Suprapubic skin (tissue), 3 donors: ENCODE measurements around the gene LMOD3.

Experiments
- CTCF ChIP-seq, 2 donors: fragments of 200-600 bp in 1 of 2; fragments of 450-650 bp in 1 of 2; sonication (generic) in 1 of 2; IDR thresholded peaks; one replicate each; pipeline ENCODE4 v1.5.1; 2016 to 2019; ENCODE audit warnings: antibody characterized with exemption in 2 of 2, mild to moderate bottlenecking in 1 of 2, moderate library complexity in 1 of 2
- POLR2A ChIP-seq, 2 donors: fragments of 450-650 bp; IDR thresholded peaks; one replicate each; pipeline ENCODE4 v1.6.1; 2017; ENCODE audit warnings: antibody characterized with exemption in 2 of 2, mild to moderate bottlenecking in 2 of 2, moderate library complexity in 2 of 2

GRCh38 chr3:69119681-69120080, 2.7 kb downstream of the LMOD3 start:
- TF ChIP-seq CTCF (IDR thresholded peaks at IDR 0.05) (no peak), POLR2A (IDR thresholded peaks at IDR 0.05) (no peak)
